ENCODE results near the gene HMGXB3.

HMGXB3 gene

DNA sequence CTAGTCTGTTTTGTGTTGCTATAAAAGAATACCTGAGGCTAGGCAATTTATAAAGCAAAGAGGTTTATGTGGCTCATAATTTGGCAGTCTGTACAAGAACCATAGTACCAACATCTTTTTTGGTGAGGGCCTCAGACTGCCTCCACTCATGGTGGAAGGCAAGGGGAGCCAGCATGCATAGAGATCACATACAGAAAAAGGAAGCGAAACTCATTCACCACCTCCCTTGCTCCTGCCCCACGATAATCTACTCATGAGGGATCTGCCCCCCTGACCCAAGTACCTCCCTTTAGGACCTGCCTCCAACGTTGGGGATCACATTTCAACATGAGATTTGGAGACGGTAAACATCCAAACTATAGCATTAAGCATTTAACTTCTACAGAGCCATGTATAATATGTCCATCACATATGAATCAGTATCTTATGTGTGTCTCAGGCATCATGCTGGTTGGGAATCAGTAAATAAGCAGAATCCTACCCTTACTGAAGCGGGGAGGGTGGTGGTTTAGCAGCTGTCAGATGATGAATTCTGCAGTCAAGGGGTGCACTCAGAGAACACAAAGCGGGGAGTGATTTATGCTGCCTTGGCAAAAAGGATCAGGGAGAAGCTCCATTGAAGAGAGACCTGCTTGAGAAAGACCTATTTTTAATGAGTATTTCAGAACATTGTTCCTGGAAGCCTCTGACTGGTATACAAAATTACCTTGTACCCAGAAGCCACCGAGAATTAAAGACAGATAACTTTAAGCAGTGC lies 34.8 kb downstream of the HMGXB3 start:
- H3K18ac ChIP-seq (ENCODE audit: low read length): no peak overlapping the region
- no peak overlapping the region for H2AK5ac ChIP-seq (ENCODE audit: low read depth, low read length)
- no peak overlapping the region for H2BK15ac ChIP-seq (ENCODE audit: low read length)
- peaks cover 37 to 100% of the 10 kb centered on the region in 2 donors for H3K36me3 ChIP-seq (replicated peaks in 1 of 2; ENCODE audit: control insufficient read depth in 2 of 2, insufficient read depth in 2 of 2, low read length in 2 of 2)
- no peak overlapping the region for H3K4ac ChIP-seq (ENCODE audit: low read length)
- H3K4me1 ChIP-seq (ENCODE audit: control insufficient read depth in 2 of 2, insufficient read depth in 1 of 2, low read depth in 1 of 2, low read length in 2 of 2): no peaks in the 10 kb centered on the region
- no peak overlapping the region for H3K27ac ChIP-seq (replicated peaks; ENCODE audit: low read length)
- H4K91ac ChIP-seq (ENCODE audit: low read depth, low read length, poor library complexity): no peak overlapping the region
- H3K4me2 ChIP-seq (ENCODE audit: insufficient read depth, low read length, poor library complexity, severe bottlenecking): no peak overlapping the region
- H3K79me1 ChIP-seq (ENCODE audit: low read depth, low read length): peaks cover 2% of the 10 kb centered on the region
- H3K23ac ChIP-seq (ENCODE audit: low read depth, low read length, poor library complexity): no peak overlapping the region
- no peaks in the 10 kb centered on the region for H3K9me3 ChIP-seq (replicated peaks in 1 of 2; ENCODE audit: control insufficient read depth in 2 of 2, insufficient read depth in 1 of 2, low read depth in 1 of 2, low read length in 2 of 2)
- no peak overlapping the region for H3K14ac ChIP-seq (ENCODE audit: low read length)
- H3K9ac ChIP-seq (ENCODE audit: low read depth, low read length, poor library complexity): no peak overlapping the region
- WGBS, 2 donors (ENCODE audit: extremely low coverage in 2 of 2, insufficient read length in 2 of 2, insufficient replicate concordance in 1 of 2): no CpG with 5 or more reads among the region's 7 CpGs
- H2BK5ac ChIP-seq (ENCODE audit: low read length): no peak overlapping the region
- no peak overlapping the region for H3K4me3 ChIP-seq (ENCODE audit: low read length in 2 of 2)
- no peak overlapping the region for H2AFZ ChIP-seq (ENCODE audit: low read length)
- H2BK120ac ChIP-seq (ENCODE audit: low read depth, low read length): no peak overlapping the region
- DNase-seq (ENCODE audit: low spot score): no peak
- no peaks in the 10 kb centered on the region for H3K27me3 ChIP-seq (ENCODE audit: control insufficient read depth in 3 of 3, insufficient read depth in 3 of 3, low read depth in 1 of 3, low read length in 3 of 3)
- H4K8ac ChIP-seq (ENCODE audit: low read depth, low read length): no peak overlapping the region
- no peak overlapping the region for H2BK12ac ChIP-seq (ENCODE audit: low read length)

DNA sequence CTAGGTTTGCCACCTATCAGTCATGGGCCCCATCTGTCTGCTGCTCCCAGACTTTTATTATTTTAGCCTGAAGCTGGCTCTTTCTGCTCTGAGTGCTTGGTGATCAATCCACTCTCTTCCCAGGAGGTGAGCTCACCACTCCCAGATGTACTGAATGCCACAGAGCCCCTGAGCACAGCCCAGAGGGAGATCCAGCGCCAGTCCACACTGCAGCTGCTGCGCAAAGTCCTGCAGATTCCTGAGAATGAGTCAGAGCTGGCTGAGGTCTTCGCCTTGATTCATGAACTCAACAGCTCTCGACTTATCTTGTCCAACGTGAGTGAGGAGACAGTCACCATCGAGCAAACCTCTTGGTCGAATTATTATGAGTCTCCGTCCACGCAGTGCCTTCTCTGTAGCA lies 36.0 kb downstream of the HMGXB3 start:
- Histone ChIP-seq H3K27me3 (ENCODE audit: control insufficient read depth in 3 of 3, insufficient read depth in 3 of 3, low read depth in 1 of 3, low read length in 3 of 3) (no peaks in the 10 kb centered on the region), H2BK5ac (ENCODE audit: low read length) (no peak overlapping the region), H2AK5ac (ENCODE audit: low read depth, low read length) (no peak overlapping the region), H3K4ac (ENCODE audit: low read length) (no peak overlapping the region), H3K23ac (ENCODE audit: low read depth, low read length, poor library complexity) (no peak overlapping the region), H3K4me1 (ENCODE audit: control insufficient read depth in 2 of 2, insufficient read depth in 1 of 2, low read depth in 1 of 2, low read length in 2 of 2) (no peaks in the 10 kb centered on the region), H2BK120ac (ENCODE audit: low read depth, low read length) (no peak overlapping the region), H3K79me1 (ENCODE audit: low read depth, low read length) (peaks cover 2% of the 10 kb centered on the region), H3K18ac (ENCODE audit: low read length) (no peak overlapping the region), H3K4me2 (ENCODE audit: insufficient read depth, low read length, poor library complexity, severe bottlenecking) (no peak overlapping the region), H2BK15ac (ENCODE audit: low read length) (no peak overlapping the region), H3K14ac (ENCODE audit: low read length) (no peak overlapping the region), H3K27ac (replicated peaks; ENCODE audit: low read length) (no peak overlapping the region), H2BK12ac (ENCODE audit: low read length) (no peak overlapping the region), H4K8ac (ENCODE audit: low read depth, low read length) (no peak overlapping the region), H4K91ac (ENCODE audit: low read depth, low read length, poor library complexity) (no peak overlapping the region), H3K9ac (ENCODE audit: low read depth, low read length, poor library complexity) (no peak overlapping the region), H3K9me3 (replicated peaks in 1 of 2; ENCODE audit: control insufficient read depth in 2 of 2, insufficient read depth in 1 of 2, low read depth in 1 of 2, low read length in 2 of 2) (no peaks in the 10 kb centered on the region), H3K4me3 (ENCODE audit: low read length in 2 of 2) (no peak overlapping the region), H2AFZ (ENCODE audit: low read length) (no peak overlapping the region), H3K36me3 (replicated peaks in 1 of 2; ENCODE audit: control insufficient read depth in 2 of 2, insufficient read depth in 2 of 2, low read length in 2 of 2) (peaks cover 39 to 100% of the 10 kb centered on the region in 2 donors)
- WGBS, 2 donors (ENCODE audit: extremely low coverage in 2 of 2, insufficient read length in 2 of 2, insufficient replicate concordance in 1 of 2): no CpG with 5 or more reads among the region's 9 CpGs
- no peak for DNase-seq (ENCODE audit: low spot score)

DNA sequence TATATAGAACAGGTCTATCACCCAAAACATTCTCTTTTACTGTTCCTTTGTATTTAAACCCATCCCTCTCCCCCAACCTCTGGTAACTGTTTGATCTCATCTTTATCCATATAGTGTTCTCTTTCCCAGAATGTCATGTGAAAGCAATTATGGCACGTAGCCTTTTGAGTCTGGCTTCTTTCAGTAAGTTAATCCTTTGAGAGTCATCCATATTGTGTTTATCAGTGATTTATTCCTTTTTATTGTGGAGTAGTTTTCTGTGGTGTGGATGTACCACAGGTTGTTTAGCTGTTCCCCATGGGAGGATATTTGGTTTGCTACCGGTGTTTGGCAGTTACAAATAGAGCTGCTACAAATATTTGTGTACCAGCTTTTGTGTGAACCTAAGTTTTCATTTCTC lies 38.0 kb downstream of the HMGXB3 start:
- Histone ChIP-seq H3K79me1 (ENCODE audit: low read depth, low read length) (no peaks in the 10 kb centered on the region), H3K36me3 (replicated peaks in 1 of 2; ENCODE audit: control insufficient read depth in 2 of 2, insufficient read depth in 2 of 2, low read length in 2 of 2) (peaks cover 33 to 100% of the 10 kb centered on the region in 2 donors), H2BK120ac (ENCODE audit: low read depth, low read length) (no peak overlapping the region), H3K9ac (ENCODE audit: low read depth, low read length, poor library complexity) (no peak overlapping the region), H3K4me1 (ENCODE audit: control insufficient read depth in 2 of 2, insufficient read depth in 1 of 2, low read depth in 1 of 2, low read length in 2 of 2) (no peaks in the 10 kb centered on the region), H3K14ac (ENCODE audit: low read length) (no peak overlapping the region), H3K27me3 (ENCODE audit: control insufficient read depth in 3 of 3, insufficient read depth in 3 of 3, low read depth in 1 of 3, low read length in 3 of 3) (no peaks in the 10 kb centered on the region), H3K23ac (ENCODE audit: low read depth, low read length, poor library complexity) (no peak overlapping the region), H3K4me2 (ENCODE audit: insufficient read depth, low read length, poor library complexity, severe bottlenecking) (no peak overlapping the region), H4K91ac (ENCODE audit: low read depth, low read length, poor library complexity) (no peak overlapping the region), H2AK5ac (ENCODE audit: low read depth, low read length) (no peak overlapping the region), H3K18ac (ENCODE audit: low read length) (no peak overlapping the region), H3K4ac (ENCODE audit: low read length) (no peak overlapping the region), H3K9me3 (replicated peaks in 1 of 2; ENCODE audit: control insufficient read depth in 2 of 2, insufficient read depth in 1 of 2, low read depth in 1 of 2, low read length in 2 of 2) (no peaks in the 10 kb centered on the region), H3K27ac (replicated peaks; ENCODE audit: low read length) (no peak overlapping the region), H3K4me3 (ENCODE audit: low read length in 2 of 2) (no peak overlapping the region), H2BK15ac (ENCODE audit: low read length) (no peak overlapping the region), H4K8ac (ENCODE audit: low read depth, low read length) (no peak overlapping the region), H2BK5ac (ENCODE audit: low read length) (no peak overlapping the region), H2AFZ (ENCODE audit: low read length) (no peak overlapping the region), H2BK12ac (ENCODE audit: low read length) (no peak overlapping the region)
- WGBS, 2 donors (ENCODE audit: extremely low coverage in 2 of 2, insufficient read length in 2 of 2, insufficient replicate concordance in 1 of 2): no CpG with 5 or more reads among the region's 2 CpGs
- no peak for DNase-seq (ENCODE audit: low spot score)

DNA sequence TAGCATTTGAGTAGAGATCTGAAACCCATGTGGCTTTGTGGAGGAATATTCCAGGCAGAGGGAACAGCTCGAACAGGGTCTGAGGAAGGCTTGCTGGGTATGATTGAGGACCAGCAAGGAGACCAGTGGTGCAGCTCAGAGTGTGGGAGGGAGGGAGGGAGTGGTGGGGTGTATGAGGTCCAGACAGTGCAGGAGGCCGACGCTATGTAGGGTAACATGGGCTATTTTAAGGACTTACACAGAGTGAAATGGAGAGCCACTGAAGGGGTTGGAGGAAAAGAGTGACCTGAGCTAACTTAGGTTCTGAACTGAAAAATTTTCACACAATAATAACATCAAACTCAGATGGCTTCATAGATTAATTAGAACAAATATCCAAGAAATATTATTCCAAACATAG lies 41.9 kb downstream of the HMGXB3 start:
- H2AFZ ChIP-seq (ENCODE audit: low read length): no peak overlapping the region
- H2BK15ac ChIP-seq (ENCODE audit: low read length): no peak overlapping the region
- no peak overlapping the region for H2AK5ac ChIP-seq (ENCODE audit: low read depth, low read length)
- no peak overlapping the region for H2BK120ac ChIP-seq (ENCODE audit: low read depth, low read length)
- no CpG with 5 or more reads among the region's 3 CpGs for WGBS, 2 donors (ENCODE audit: extremely low coverage in 2 of 2, insufficient read length in 2 of 2, insufficient replicate concordance in 1 of 2)
- DNase-seq (ENCODE audit: low spot score): no peak
- H3K79me1 ChIP-seq (ENCODE audit: low read depth, low read length): no peaks in the 10 kb centered on the region
- no peak overlapping the region for H3K18ac ChIP-seq (ENCODE audit: low read length)
- H2BK5ac ChIP-seq (ENCODE audit: low read length): no peak overlapping the region
- peaks cover 43 to 93% of the 10 kb centered on the region in 2 donors for H3K36me3 ChIP-seq (replicated peaks in 1 of 2; ENCODE audit: control insufficient read depth in 2 of 2, insufficient read depth in 2 of 2, low read length in 2 of 2)
- H3K4ac ChIP-seq (ENCODE audit: low read length): no peak overlapping the region
- no peak overlapping the region for H4K91ac ChIP-seq (ENCODE audit: low read depth, low read length, poor library complexity)
- H2BK12ac ChIP-seq (ENCODE audit: low read length): no peak overlapping the region
- H3K4me2 ChIP-seq (ENCODE audit: insufficient read depth, low read length, poor library complexity, severe bottlenecking): no peak overlapping the region
- no peak overlapping the region for H3K9ac ChIP-seq (ENCODE audit: low read depth, low read length, poor library complexity)
- H3K23ac ChIP-seq (ENCODE audit: low read depth, low read length, poor library complexity): no peak overlapping the region
- H3K4me1 ChIP-seq (ENCODE audit: control insufficient read depth in 2 of 2, insufficient read depth in 1 of 2, low read depth in 1 of 2, low read length in 2 of 2): no peaks in the 10 kb centered on the region
- H3K14ac ChIP-seq (ENCODE audit: low read length): no peak overlapping the region
- no peaks in the 10 kb centered on the region for H3K9me3 ChIP-seq (replicated peaks in 1 of 2; ENCODE audit: control insufficient read depth in 2 of 2, insufficient read depth in 1 of 2, low read depth in 1 of 2, low read length in 2 of 2)
- no peak overlapping the region for H3K4me3 ChIP-seq (ENCODE audit: low read length in 2 of 2)
- H3K27me3 ChIP-seq (ENCODE audit: control insufficient read depth in 3 of 3, insufficient read depth in 3 of 3, low read depth in 1 of 3, low read length in 3 of 3): no peaks in the 10 kb centered on the region
- H4K8ac ChIP-seq (ENCODE audit: low read depth, low read length): no peak overlapping the region
- no peak overlapping the region for H3K27ac ChIP-seq (replicated peaks; ENCODE audit: low read length)

All from neuronal stem cell (in vitro differentiated cells).